ENCODE results near the gene PER3. TPM values are rescaled to one million over a fixed set of nuclear protein-coding genes. Genes with fewer than 3 reads are reported as not detected.

Gene PER3
- total RNA-seq, 1 experiment from 2014 or later: 9.0 TPM

GRCh38 chr1:7845761-7846160 is 61.7 kb downstream of the PER3 start:
- no peak overlapping the region for H4K8ac ChIP-seq (replicated peaks; ENCODE audit: insufficient read length, low read depth, low read length)
- no peak overlapping the region for H3K4me3 Mint-ChIP-seq
- no peak overlapping the region for H2BK12ac ChIP-seq (ENCODE audit: insufficient read length, low read depth, low read length)
- peaks cover 2% of the 10 kb centered on the region; the same call in 1 of the 2 replicates for H3K27me3 Mint-ChIP-seq (ENCODE audit: low read depth)
- no peak overlapping the region for H4K5ac ChIP-seq (ENCODE audit: insufficient read length, low read depth, low read length)
- H2AFZ ChIP-seq (ENCODE audit: low read length): no peak overlapping the region
- no peak overlapping the region for H3K14ac ChIP-seq (ENCODE audit: insufficient read depth, low read length)
- peaks cover 0 to 3% (median 2%) of the 10 kb centered on the region in 3 experiments; a peak in 3 of 7 replicates for H3K36me3 Mint-ChIP-seq (ENCODE audit: insufficient read depth in 1 of 3, low read depth in 3 of 3)
- no peak overlapping the region for H3K27ac Mint-ChIP-seq
- no peak overlapping the region for H2BK15ac ChIP-seq (ENCODE audit: low read depth, low read length)
- H3K9ac ChIP-seq (ENCODE audit: extremely low read depth, insufficient read length, low read length): no peak overlapping the region
- H2BK5ac ChIP-seq (ENCODE audit: insufficient read length, low read length): no peak overlapping the region
- H3K23me2 ChIP-seq (ENCODE audit: insufficient read length, low read depth, low read length, poor library complexity, severe bottlenecking): no peaks in the 10 kb centered on the region
- no peak overlapping the region for H3K4ac ChIP-seq (ENCODE audit: low read depth, low read length)
- no peak overlapping the region for H3K56ac ChIP-seq (ENCODE audit: insufficient read length, low read depth, low read length)
- no peak overlapping the region for H4K91ac ChIP-seq (ENCODE audit: insufficient read length, low read depth, low read length)
- no peak overlapping the region for H3K18ac ChIP-seq (ENCODE audit: insufficient read length, low read depth, low read length)
- no peak overlapping the region for H3K23ac ChIP-seq (ENCODE audit: insufficient read length, low read depth, low read length)
- no peak for TF ChIP-seq CTCF (conservative IDR thresholded peaks at IDR 0.05)
- no peak overlapping the region for H3T11ph ChIP-seq (ENCODE audit: low read length)
- H2AK5ac ChIP-seq (ENCODE audit: insufficient read length, low read length): no peak overlapping the region
- no peak for DNase-seq
- H3K79me2 ChIP-seq (ENCODE audit: insufficient read depth, low read length): no peaks in the 10 kb centered on the region
- no peaks in the 10 kb centered on the region for H4K20me1 ChIP-seq (ENCODE audit: control insufficient read depth, insufficient read depth, insufficient read length)
- H3K79me1 ChIP-seq (ENCODE audit: insufficient read depth, low read depth, low read length, poor library complexity, severe bottlenecking): no peaks in the 10 kb centered on the region
- H3K27ac ChIP-seq (ENCODE audit: insufficient read length, low read depth, low read length): no peak overlapping the region
- H2BK20ac ChIP-seq (ENCODE audit: low read depth, low read length, poor library complexity, severe bottlenecking): no peak overlapping the region
- H3K27me3 ChIP-seq (ENCODE audit: insufficient read depth, low read length): no peaks in the 10 kb centered on the region
- H3K9me3 ChIP-seq (ENCODE audit: control insufficient read depth, low read depth, low read length): no peaks in the 10 kb centered on the region
- H3K4me2 ChIP-seq (ENCODE audit: insufficient read depth, insufficient read length, low read length): no peak overlapping the region
- H3K4me1 Mint-ChIP-seq: no peaks in the 10 kb centered on the region
- H2BK120ac ChIP-seq (ENCODE audit: low read depth, low read length, poor library complexity, severe bottlenecking): no peak overlapping the region
- H3K4me1 ChIP-seq (ENCODE audit: insufficient read depth, low read length): no peaks in the 10 kb centered on the region
- WGBS (ENCODE audit: extremely low coverage, insufficient read length, low lambda C conversion rate): no CpG with 5 or more reads among the region's 2 CpGs
- H3K9me3 Mint-ChIP-seq: no peaks in the 10 kb centered on the region

Measured in H9 (cell line).